NCI-H345 treated with DMSO at 0.1 percent for 48 hours (cell line): Measurements from ENCODE around the gene INTS2.
"Not testable (repeated sequence)": the region's sequence is repeated elsewhere in the genome, so short reads cannot be mapped to it uniquely, and the experiment has no call there.

ENCODE experiments used
- DNase-seq: peaks from one replicate; lab custom pipeline; 2025; ENCODE audit not compliant: unreplicated experiment; lab: John Stamatoyannopoulos, UW

INTS2 gene

DNA sequence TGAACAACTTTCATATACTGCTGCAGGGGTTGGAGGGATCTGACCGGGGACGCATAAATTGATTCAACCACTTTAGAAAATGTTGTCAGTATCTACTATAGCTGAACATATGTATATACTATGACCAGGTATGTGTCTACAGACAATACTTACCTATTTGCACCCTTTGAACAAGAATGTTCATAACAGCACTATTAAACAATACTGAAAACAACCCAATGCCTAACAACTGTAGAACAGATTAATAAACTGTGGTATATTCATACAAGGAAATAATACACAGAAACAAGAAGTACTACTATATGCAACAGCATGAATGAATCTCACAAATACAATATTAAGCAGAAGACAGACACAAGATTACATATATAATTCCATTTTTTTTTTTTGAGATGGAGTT is 74.9 kb downstream of the INTS2 start:
- no peak for DNase-seq

DNA sequence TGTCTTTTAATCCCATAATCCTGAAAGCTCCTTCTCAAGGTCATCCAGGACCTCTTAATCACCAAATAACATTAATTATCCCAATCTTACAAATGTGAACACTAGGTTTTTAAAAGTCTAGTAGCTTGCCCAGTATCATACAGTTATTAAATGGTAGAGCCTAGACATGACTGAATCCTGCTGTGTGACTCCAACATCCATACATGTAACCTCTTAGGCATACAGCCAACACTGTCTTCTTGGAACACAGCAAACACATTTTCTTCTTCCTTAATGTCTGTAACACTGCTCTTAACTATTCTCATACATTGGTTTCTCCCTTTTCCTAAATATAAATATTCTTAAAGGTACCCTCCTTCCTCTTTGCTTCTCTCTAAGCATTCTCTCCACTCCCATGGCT is 78.1 kb downstream of the INTS2 start:
- DNase-seq, result no peak

DNA sequence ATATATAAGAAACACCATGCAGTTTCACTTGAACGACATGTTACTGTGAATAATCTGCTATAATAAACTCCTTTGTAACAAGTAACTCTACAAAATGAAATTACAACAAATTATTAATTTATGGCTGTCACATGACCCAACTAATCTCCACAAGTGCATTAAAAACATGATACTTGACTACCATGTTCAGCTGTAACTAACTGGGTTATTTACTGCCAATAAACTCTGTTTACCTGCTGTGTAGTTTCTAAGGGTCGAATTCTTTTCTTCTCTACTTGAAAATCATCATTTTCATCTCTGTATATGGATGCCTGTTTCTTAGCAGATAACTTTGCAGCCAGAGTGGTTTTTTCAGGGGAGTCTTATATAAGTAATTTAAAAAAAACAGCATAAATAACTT is 78.9 kb downstream of the INTS2 start:
- DNase-seq, result no peak

DNA sequence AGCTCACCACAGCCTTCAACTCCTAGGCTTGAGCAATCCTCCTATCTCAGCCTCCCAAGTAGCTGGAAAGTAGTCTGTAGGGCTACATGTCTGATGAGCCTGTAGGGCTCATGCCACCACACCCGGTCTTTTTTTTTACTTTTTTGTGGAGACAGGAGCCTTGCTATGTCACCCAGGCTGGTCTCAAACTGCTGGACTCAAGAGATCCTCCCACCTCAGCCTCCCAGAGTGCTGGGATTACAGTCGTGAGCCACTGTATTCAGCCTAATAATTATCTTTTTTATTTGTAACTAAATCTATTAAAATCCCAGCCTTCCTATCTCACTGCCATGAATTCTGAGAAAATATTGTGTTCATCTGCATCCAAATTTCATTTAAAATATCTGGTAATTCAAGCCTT is 79.5 kb downstream of the INTS2 start:
- DNase-seq, result no peak

DNA sequence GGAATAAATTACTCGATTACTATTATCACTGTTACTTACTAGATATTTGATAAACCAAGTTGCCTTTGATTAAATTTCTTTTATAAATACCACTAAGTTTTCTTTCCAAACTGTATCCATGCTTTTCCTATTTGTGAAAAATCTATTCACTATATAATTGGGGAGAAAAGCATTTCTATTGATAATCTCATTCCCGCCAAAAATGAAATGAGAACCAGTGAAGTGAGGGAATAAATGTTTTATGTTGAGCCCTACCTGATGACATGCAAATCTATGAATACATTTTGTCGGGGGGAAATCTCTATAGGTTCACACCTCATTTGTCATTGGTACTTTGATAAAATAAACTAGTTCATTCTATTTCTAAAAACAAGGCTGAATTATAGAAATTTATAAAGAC is 80.1 kb downstream of the INTS2 start:
- no peak for DNase-seq

DNA sequence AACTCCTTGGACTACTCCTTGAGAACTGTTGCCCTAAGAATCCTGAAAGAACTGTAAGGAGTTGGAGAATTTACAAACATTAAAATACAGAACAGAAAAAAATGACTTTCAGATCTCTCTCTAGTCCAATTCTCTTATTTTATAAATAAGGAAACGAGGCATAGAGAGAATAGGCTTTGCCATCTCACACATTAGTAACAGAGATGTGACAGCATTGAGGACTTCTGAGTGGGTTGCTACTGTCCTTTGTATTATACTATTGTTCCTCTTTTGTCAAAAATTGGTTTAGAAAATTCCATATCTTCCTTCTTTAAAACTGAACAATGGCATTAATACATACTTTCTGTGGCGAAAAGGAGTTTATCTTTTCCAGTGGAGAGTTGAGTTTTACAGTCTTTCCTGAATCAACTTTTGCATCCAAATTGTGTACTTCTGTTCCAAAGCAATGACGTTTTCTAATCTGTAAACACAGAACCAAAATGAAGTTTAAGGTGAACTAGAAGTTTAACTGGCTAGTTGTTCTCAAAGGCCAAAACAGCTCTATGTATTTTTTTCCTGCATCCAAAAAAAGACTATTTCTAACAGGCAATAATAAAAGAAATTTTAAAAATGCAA is 80.9 kb downstream of the INTS2 start:
- DNase-seq, result no peak

DNA sequence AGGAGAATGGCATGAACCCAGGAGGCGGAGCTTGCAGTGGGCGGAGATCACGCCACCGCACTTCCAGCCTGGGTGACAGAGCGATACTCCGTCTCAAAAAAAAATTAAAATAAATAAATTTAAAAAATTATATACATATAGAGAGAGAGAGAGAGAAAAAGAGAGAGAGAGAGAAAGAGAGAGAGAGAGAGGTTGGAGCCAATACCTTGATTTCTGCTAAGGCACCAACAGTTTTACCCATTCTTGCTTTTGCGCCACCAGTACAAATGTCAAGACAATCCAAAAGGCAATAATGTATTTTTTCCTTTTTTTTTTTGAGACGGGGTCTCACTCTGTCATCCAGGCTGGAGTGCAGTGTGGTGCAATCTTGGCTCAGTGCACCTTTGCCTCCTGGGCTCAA is 81.7 kb downstream of the INTS2 start:
- no peak for DNase-seq

DNA sequence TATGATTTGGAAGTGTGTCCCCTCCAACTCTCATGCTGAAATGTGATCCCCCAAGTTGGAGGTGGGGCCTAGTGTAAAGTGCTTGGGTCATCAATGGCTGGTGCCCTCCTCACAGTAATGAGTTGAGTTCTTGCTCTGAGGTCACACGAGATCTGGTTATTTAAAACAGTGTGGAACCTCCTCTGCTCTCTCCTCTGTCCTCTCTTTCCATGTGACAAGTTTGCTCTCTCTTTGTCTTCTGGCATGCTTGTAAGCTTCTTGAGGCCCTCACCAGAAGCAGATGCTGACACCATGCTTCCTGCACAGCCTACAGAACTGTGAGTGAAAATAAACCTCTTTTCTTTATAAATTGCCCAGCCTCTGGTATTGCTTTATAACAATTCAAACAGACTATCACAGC is 84.3 kb downstream of the INTS2 start:
- no peak for DNase-seq

DNA sequence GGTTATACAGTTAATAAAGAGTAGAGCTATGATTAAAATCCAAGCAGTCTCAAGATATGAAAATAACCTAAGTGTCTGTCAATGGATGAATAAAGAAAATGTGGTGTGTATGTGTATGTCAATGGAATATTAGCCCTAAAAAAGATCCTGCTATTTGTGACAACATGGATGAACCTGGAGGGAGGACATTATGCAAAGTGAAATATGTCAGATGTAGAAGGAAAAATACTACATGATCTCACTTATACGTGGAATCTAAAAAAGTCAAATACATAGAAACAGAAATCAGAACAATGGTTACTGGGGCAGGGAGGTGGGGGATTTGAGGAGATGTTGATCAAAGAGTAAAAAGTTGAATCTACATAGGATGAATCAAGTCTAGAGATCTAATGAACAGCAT is 84.9 kb downstream of the INTS2 start:
- DNase-seq, result no peak

DNA sequence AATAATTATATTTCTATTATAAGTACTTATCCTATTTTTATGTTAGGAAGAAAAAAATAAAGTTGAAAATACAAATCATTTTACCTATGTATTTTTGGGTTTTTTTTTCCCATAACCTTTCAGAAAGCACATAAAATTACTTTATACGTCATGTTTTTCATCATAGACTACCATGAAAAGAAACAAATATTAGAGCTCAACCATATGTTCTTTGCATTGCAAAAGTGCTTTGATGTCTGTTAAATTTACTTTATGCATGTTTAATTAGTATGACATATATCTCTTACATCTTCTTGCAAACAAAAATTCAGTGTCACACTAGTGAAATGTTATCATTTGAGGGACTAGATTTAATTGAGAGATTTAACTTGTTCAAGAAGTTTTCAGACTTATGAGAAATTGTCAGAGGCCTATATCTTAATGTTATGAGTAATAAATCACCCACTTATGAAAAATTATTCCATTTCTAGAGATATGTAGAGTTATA is 88.4 kb downstream of the INTS2 start:
- DNase-seq, result no peak

DNA sequence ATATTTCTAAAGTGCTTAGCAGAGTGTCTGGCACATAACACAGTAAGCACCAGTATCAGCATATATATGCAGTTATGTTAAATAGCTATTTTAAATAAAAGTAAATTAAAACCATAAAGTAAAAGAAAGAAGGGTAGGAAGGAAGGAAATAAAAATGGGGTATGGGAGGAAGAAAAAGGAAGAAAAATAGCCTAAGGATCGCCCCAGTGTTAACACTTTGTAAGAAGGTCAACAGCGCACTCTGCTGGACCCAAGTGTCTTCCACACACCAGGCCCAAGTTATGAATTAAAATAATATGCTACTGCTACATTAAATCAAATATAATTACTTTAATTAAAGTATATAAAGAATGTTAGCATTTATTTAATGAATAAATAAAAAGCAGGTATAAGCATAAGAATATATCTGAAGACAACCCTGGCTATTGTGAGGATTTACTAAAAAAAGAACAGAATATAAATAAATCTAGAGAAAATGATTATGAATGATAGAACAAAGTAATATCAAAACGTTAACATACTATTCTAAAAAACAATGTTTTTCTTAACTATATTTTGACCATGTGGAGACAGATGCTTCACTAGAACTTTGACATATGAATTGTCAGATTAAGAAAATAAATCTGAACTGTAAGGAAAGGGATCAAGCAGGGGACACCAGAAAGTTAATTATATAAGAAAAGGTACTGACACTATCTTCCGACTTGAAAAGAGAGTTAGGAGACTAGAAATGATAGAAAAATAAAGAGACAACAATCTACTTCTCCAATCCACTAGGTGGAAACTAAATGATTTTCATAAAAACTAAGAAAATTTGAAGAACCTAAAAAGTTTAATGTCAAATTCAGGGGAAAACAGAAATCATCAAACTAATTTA is 90.4 kb downstream of the INTS2 start:
- peak; percentile 21 for DNase-seq

DNA sequence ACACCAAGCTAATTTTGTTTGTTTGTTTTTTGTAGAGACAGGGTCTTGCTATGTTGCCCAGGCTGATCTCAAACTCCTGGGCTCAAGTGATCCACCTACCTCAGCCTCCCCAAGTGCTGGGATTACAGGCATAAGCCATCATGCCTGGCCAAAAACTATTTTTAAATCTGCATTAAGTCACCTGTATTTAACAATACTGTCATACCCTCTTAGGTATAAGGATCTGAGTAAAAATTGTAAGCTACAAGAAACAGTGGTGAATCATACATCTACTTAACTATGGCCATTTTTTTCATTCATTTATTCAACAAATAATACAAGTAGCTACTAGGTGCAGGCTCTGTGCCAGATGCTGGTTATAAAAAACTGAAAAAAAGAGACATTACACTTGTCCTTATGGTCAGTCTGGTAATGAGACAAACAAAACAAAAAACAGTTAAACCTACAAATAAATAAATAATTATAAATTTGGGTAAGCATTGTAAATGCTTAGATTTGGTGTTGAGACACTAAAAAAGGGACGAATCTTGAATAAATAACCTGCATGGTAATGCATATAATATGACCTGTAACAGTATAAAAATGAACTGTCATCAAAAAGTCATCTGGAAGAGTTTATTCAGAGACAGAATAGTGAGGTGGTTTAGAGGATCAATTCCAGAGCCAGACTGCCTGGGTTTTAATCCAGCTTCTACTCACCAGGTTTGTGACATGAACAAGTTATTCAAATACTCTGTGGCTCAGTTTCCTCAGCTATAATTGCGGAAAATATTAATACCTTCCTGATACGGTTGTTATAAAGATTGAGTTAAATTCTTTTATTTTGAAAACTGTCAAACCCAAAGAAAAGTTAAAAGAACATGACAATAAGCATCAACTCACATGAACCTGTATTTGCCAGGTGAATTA is 91.3 kb downstream of the INTS2 start:
- DNase-seq, result no peak

DNA sequence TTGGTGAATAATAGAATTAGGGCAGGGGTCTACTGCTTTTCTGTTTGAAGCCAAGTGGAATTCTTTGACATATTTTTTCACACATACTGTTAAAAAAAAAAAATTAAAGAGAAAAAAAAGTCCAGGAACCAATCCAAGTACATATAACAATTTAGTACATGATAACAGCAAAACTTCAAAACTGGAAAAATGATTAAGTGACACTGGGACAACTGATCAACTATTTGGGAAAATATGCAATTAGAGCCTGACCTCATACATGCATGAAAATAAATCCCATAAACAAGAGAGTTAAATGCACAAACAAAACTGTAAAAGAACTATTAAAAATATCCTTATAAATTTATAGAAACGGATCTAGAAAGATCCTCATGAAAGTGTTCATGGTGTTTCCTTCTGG is 92.2 kb downstream of the INTS2 start:
- no peak for DNase-seq

DNA sequence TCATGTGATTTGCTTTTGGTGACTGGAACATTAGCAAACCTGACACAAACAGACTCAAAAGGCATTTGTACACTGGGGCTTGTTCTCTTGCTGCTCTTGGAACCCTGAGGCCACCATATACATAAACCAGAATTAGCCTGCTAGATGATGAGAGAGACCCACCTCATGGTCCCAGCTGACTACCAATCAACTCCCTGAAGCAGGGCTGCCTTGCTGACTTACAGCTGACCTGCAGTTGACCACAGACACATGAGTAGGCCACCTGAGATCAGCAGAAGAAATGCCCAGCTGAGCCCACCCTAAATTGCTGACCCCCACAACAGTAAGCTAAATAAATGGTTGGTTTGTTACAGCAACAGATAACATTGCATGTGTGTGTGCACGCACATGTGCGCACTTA is 93.2 kb downstream of the INTS2 start:
- DNase-seq, result no peak

DNA sequence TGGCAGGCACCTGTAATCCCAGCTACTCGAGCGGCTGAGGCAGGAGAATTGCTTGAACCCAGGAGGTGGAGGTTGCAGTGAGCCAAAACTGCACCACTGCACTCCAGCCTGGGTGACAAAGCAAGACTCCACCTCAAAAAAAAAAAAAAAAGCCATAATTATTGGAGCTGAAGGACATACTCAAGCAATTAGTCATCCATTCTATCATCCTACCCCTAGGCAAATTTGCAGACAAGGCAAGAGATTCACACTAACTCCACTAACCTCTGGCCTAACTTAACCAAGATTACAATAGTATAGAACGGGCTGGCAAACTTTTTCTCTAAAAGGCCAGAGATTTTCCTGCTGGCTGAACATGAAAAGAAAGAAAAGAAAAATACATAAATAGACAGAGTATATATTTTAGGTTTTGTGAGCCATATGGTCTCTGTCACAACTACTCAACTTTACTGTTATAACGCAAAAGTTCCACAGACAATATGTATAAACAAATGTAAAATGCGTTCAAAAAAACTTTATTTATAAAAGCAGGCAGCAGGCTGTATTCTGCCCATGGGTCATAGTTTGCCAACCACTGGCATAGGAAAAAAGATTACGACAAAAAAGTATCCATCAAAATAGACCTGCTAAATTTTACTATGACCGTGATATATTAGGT is 94.1 kb downstream of the INTS2 start:
- no peak for DNase-seq

DNA sequence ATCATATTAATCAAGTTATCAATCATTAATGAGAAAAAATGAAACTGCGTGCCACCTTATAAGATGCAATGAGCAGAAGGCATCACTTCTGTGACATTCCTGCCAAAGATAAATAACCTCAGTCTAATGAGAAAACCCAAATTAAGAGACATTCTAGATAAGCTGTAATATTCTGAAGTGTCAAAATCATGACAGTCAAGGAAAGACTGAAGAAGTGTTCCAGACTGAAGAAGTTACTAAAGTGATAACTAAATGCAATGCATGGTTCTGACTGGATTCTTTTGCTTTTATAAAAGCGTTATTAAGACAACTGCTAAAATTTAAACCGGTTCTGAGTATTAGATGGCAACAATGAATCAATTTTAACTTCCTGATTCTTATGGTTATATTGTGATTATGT is 95.3 kb downstream of the INTS2 start:
- no peak for DNase-seq

DNA sequence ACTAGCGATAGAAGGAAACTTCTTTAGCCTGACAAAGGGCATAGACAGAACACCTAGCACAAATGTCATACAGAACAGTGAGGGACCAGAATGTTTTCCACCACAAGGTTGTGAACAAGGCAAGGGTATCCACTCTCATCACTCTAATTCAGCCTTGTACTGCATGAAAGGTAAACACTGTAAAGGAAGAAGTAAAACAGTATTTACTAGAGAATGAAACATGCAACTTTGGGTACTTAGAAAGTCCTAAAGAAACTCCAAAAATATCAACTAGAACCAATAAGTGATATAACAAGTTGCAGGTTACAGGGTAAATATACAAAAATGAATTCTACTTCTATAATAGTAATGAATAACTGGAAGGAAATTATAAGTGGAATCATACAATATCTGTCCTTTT is 96.7 kb downstream of the INTS2 start:
- DNase-seq, result no peak

DNA sequence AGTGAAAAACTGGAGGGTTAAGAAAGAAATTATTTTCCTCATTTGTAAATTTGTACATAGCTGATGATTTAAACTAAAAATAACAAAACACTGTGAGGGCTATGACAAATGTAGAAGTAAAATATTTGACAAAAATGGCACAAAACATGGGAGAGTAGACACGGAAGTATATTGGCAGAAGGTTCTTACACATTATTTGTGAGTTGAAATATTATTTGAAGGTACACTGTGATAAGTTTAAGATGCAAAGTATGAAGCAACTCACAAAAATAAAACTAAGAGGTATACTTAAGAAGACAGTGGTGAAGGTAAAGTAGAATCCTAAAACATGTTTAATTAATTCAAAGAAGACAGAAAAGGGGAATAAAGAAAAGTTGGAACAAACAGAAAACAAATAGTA is 99.1 kb downstream of the INTS2 start:
- DNase-seq, result no peak

DNA sequence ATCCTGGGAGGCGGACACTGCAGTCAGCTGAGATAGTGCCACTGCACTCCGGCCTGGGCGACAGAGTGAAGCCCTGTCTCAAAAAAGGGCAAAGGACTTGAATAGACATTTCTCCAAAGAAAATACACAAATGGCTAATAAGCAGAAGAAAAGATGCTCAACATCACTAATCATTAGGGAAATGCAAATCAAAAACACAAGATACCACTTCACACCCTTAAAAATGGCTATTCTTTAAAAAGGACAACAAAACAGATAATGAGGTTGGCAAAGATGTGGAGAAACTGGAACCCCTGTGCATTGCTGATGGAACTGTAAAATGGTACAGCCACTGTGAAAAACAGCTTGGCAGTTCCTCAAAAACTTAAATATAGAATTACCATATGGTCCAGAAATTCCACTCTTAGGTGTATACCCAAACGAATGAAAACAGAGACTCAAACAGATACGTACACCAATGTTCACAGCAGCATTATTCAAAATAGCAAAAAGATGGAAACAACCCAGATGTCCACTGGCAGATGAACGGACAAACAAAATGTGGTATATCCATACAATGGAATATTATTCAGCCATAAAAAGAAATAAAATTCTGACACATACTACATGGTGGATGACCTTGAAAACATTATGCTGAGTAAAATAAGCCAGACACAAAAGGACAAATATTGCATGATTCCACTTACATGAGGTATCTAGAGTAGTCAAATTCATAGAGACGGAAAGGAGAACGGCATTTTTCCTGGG is 100.0 kb downstream of the INTS2 start:
- DNase-seq, result no peak

DNA sequence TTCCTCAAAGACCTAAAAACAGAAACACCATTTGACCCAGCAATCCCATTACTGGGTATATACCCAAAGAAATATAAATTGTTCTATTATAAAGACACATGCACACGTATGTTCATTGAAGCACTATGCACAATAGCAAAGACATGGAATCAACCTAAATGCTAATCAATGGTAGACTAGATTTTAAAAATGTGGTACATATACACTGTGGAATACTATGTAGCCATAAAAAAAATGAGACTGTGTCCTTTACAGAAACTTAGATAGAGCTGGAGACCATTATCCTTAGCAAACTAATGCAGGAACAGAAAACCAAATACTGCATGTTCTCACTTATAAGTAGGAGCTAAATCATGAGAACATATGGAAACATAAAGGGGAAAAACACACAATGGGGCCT is 100.9 kb downstream of the INTS2 start:
- not testable (repeated sequence) for DNase-seq
